NCI-H446 treated with DMSO at 0.1 percent for 48 hours (cell line): ENCODE data around the gene PCDHB9.
"Not testable (repeated sequence)": the region's sequence is repeated elsewhere in the genome, so short reads cannot be mapped to it uniquely, and the experiment has no call there.

Experiments used
- DNase-seq: peaks from one replicate; lab custom pipeline; 2025; lab: John Stamatoyannopoulos, UW

PCDHB9 gene

GRCh38 chr5:141188682-141189081 is 1.7 kb downstream of the PCDHB9 start:
- DNase-seq = not testable (repeated sequence)

- DNase-seq = not testable (repeated sequence)
These were observed 2.2 kb downstream of the PCDHB9 start for GRCh38 chr5:141189131-141189530.

GRCh38 chr5:141192110-141192725 is 5.3 kb downstream of the PCDHB9 start, which contains the start of gene PCDHB10:
TSS of gene PCDHB10 (plus strand) at chr5:141192353. CDS start at chr5:141192553, 200 bp downstream.
- DNase-seq = no peak

DNA sequence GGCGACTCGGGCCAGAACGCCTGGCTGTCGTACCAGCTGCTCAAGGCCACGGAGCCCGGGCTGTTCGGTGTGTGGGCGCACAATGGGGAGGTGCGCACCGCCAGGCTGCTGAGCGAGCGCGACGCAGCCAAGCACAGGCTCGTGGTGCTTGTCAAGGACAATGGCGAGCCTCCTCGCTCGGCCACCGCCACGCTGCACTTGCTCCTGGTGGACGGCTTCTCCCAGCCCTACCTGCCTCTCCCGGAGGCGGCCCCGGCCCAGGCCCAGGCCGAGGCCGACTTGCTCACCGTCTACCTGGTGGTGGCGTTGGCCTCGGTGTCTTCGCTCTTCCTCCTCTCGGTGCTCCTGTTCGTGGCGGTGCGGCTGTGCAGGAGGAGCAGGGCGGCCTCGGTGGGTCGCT is 7.4 kb downstream of the PCDHB9 start:
- not testable (repeated sequence) for DNase-seq

DNA sequence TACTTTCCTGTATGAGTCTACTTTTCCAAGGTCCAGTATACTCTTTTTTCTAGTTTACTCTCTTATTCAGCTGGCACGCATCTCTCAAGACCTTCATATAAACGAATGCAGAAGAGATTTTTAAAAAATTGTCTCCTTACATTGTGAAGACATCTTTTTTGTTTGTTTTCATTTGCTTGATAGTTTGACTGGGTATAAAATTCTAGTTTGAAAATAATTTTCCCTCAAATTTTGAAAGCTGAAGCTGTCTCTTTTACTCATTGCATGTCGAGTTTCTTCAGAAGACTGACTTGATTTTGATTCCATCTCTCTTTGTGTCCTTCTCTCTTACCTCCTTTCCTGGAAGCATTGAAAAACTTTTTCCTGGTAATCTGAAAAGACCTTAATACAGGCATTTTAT is 9.4 kb downstream of the PCDHB9 start:
- DNase-seq = no peak

DNA sequence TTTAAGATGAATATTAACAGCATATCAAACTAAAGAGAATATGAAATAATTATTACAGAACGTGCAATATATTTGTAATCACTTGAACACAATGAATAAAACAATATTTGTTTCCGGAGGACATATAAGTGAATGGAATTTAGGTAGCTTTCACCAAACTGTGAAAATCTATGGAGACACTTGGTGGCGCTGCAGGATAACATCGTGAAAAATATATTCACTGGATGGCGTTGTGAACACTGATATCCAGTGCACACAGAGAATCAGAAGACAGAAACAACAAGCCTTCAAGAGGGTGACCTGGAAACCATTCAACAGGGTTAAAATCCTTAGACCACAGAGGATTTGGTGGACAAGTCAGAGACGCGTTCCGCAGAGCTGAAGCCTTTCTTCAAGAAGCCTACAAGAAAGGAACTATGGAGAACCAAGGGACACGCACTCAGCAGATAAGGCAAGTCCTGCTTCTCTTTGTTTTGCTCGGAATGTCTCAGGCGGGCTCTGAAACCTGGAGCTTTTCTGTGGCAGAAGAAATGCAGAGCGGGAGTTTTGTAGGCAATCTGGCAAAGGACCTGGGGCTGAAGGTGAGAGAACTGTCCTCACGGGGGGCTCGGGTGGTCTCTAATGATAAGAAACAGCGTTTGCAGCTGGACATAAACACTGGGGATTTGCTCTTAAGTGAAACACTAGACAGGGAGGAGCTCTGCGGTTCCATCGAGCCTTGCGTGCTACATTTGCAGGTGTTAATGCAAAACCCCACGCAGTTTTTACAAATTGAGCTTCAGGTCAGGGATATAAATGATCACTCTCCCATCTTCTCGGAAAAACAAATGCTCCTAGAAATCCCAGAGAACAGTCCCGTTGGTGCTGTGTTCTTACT is 12.6 kb downstream of the PCDHB9 start, which contains the start of gene PCDHB11:
Gene PCDHB11, plus strand, starts transcription at position 269 of the 877 bp plus-strand sequence. Its CDS starts 148 bp downstream, at position 417.
- peak; percentile 4 for DNase-seq

GRCh38 chr5:141201126-141201525 is 14.2 kb downstream of the PCDHB9 start:
- DNase-seq = not testable (repeated sequence)

GRCh38 chr5:141201646-141202045 is 14.7 kb downstream of the PCDHB9 start:
- not testable (repeated sequence) for DNase-seq

GRCh38 chr5:141208478-141208877 is 21.5 kb downstream of the PCDHB9 start, which contains the start of gene PCDHB12:
TSS of gene PCDHB12 (plus strand) at chr5:141208719. CDS start at chr5:141208908, 189 bp downstream.
- DNase-seq = no peak

- DNase-seq = not testable (repeated sequence)
These were observed 23.3 kb downstream of the PCDHB9 start for GRCh38 chr5:141210281-141210680.

DNA sequence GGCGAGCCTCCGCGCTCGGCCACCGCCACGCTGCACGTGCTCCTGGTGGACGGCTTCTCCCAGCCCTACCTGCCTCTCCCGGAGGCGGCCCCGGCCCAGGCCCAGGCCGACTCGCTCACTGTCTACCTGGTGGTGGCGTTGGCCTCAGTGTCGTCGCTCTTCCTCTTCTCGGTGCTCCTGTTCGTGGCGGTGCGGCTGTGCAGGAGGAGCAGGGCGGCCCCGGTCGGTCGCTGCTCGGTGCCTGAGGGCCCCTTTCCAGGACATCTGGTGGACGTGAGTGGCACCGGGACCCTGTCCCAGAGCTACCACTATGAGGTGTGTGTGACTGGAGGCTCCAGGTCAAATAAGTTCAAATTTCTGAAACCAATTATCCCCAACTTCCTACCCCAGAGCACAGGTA is 23.9 kb downstream of the PCDHB9 start:
- DNase-seq = not testable (repeated sequence)

GRCh38 chr5:141213656-141214339 is 26.8 kb downstream of the PCDHB9 start, which contains the start of gene PCDHB13:
TSS of gene PCDHB13 (plus strand) at chr5:141213919. CDS start at chr5:141214124, 205 bp downstream.
- DNase-seq = not testable (repeated sequence)

DNA sequence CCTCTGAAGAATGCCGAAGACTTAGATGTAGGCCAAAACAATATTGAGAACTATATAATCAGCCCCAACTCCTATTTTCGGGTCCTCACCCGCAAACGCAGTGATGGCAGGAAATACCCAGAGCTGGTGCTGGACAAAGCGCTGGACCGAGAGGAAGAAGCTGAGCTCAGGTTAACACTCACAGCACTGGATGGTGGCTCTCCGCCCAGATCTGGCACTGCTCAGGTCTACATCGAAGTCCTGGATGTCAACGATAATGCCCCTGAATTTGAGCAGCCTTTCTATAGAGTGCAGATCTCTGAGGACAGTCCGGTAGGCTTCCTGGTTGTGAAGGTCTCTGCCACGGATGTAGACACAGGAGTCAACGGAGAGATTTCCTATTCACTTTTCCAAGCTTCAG is 27.6 kb downstream of the PCDHB9 start:
- not testable (repeated sequence) for DNase-seq

DNA sequence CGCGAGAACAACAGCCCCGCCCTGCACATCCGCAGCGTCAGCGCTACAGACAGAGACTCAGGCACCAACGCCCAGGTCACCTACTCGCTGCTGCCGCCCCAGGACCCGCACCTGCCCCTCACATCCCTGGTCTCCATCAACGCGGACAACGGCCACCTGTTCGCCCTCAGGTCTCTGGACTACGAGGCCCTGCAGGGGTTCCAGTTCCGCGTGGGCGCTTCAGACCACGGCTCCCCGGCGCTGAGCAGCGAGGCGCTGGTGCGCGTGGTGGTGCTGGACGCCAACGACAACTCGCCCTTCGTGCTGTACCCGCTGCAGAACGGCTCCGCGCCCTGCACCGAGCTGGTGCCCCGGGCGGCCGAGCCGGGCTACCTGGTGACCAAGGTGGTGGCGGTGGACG is 28.5 kb downstream of the PCDHB9 start:
- not testable (repeated sequence) for DNase-seq

- not testable (repeated sequence) for DNase-seq
These were observed 29.1 kb downstream of the PCDHB9 start for GRCh38 chr5:141216035-141216434.

- DNase-seq = peak; percentile 51
These were observed 36.3 kb downstream of the PCDHB9 start, which contains the start of gene PCDHB14 for GRCh38 chr5:141223112-141223783. TSS of gene PCDHB14 (plus strand) at chr5:141223343. CDS start at chr5:141223506, 163 bp downstream.

GRCh38 chr5:141224844-141225243 is 37.9 kb downstream of the PCDHB9 start:
- DNase-seq = not testable (repeated sequence)

DNA sequence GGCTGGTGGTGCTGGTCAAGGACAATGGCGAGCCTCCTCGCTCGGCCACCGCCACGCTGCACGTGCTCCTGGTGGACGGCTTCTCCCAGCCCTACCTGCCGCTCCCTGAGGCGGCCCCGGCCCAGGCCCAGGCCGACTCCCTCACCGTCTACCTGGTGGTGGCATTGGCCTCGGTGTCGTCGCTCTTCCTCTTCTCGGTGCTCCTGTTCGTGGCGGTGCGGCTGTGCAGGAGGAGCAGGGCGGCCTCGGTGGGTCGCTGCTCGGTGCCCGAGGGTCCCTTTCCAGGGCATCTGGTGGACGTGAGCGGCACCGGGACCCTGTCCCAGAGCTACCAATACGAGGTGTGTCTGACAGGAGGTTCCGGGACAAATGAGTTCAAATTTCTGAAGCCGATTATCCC is 38.5 kb downstream of the PCDHB9 start:
- DNase-seq = not testable (repeated sequence)

- DNase-seq = no peak
These were observed 47.2 kb downstream of the PCDHB9 start for GRCh38 chr5:141234109-141234667.

- DNase-seq = not testable (repeated sequence)
These were observed 49.0 kb downstream of the PCDHB9 start for GRCh38 chr5:141235922-141236321.
